GM13977 (cell line): Measurements from ENCODE around the gene FUZ.

ENCODE experiments used
- DNase-seq: peaks from one replicate; pipeline ENCODE4 v3.0.0; 2012; ENCODE audit warnings: low spot score
- in situ Hi-C: fragments of 300-500 bp; cut with MboI; formaldehyde crosslinking; loops from one replicate; pipeline ENCODE4 v1.12.0; 2022; ENCODE audit warnings: low sequenced_read_pairs, low pct_unique_long_range_greater_than_20kb, mixed read lengths, inconsistent platforms; ENCODE audit not compliant: unreplicated experiment
- TF ChIP-seq, protein P1 (sequence below): IDR thresholded peaks from 2 replicates; pipeline ENCODE4 v1.5.1; 2012; ENCODE audit warnings: mild to moderate bottlenecking, control low read depth; ENCODE audit not compliant: insufficient read depth; ENCODE audit errors: extremely low read depth, missing control alignments

Gene FUZ

GRCh38 chr19:49807058-49807903, 5.8 kb downstream of the FUZ start:
- in situ Hi-C loops = no loop called here
- DNase-seq = no peak
- TF ChIP-seq, protein P1, sequence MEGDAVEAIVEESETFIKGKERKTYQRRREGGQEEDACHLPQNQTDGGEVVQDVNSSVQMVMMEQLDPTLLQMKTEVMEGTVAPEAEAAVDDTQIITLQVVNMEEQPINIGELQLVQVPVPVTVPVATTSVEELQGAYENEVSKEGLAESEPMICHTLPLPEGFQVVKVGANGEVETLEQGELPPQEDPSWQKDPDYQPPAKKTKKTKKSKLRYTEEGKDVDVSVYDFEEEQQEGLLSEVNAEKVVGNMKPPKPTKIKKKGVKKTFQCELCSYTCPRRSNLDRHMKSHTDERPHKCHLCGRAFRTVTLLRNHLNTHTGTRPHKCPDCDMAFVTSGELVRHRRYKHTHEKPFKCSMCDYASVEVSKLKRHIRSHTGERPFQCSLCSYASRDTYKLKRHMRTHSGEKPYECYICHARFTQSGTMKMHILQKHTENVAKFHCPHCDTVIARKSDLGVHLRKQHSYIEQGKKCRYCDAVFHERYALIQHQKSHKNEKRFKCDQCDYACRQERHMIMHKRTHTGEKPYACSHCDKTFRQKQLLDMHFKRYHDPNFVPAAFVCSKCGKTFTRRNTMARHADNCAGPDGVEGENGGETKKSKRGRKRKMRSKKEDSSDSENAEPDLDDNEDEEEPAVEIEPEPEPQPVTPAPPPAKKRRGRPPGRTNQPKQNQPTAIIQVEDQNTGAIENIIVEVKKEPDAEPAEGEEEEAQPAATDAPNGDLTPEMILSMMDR = no peak

GRCh38 chr19:49806620-49806959, 6.5 kb downstream of the FUZ start:
- in situ Hi-C loops = no loop called here
- DNase-seq = no peak
- TF ChIP-seq, protein P1 = no peak

DNA sequence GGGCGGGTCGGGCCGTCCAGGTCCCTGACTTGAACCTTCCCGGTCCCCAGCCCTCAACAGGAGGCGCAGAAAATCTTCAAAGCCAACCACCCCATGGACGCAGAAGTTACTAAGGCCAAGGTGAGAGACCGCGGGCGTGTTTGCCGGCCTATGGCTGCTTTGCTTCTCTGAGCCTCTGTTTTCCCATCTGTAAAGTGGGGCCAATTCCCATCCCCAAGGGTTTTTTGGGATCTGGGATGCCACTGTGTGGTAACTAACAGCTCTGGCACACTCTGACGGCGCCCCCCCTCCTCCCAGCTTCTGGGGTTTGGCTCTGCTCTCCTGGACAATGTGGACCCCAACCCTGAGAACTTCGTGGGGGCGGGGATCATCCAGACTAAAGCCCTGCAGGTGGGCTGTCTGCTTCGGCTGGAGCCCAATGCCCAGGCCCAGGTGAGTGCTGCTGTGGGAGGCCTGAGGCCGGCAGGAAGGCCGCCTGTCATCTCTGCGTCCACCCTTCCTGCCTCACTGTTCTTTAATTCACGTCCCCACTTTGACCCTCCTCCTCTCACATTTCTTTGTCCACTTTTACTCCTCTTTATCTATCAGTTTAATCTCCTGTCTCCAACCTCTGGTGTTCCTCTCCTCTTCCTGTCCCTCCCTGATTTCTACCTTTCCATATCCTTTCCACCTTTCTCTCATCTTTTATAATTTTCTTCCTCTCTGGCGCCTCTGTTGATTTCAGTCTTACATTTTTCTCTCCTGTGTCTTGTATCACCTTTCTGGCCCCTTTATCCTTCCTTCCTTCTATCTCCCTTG, 7.1 kb downstream of the FUZ start:
- TF ChIP-seq, protein P1 = no peak
- no peak for DNase-seq
- in situ Hi-C loops = no loop called here

- in situ Hi-C loops = no loop called here
- TF ChIP-seq, protein P1 = no peak
- DNase-seq = no peak
These were observed 9.6 kb downstream of the FUZ start for GRCh38 chr19:49803529-49803856.

GRCh38 chr19:49802836-49803528, 10.1 kb downstream of the FUZ start:
- DNase-seq = no peak
- in situ Hi-C loops = no loop called here
- TF ChIP-seq, protein P1 = no peak

DNA sequence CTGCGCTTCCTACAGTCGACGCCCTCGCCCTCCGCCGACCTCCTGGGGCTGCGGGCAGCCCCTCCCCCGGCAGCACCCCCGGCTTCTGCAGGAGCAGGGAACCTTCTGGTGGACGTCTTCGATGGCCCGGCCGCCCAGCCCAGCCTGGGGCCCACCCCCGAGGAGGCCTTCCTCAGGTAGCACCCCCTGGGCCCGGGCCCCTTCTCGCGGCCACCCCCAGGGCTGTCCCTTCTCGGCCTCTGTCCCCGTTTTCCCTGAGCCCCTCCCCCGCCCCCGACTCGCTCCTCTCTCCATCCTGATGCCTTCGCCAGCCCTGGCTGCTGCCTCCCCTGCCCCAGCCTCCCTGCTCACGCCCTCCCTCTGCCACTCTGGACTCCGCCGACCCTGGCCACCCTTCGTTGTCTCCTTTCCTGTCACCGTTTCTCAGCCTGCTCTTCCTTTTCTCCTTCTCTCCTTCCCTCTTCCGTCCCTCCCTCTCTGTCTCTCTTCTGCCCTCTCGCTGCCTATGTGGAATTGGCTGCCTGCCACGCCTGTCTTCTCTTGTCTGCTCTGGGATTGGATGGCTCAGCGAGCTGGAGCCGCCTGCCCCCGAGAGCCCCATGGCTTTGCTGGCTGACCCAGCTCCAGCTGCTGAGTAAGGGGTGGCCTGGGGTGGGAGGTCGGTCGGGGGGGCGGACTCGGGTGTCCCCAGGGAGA, 11.0 kb downstream of the FUZ start:
- TF ChIP-seq, protein P1 = no peak
- no peak for DNase-seq
- in situ Hi-C loops = no loop called here
